NCI-H1436 treated with DMSO at 0.1 percent for 48 hours (cell line): ENCODE measurements around the gene MMD.
A peak's percentile ranks its signal among the peaks of the same experiment; 100 is the strongest.
"Not testable (repeated sequence)": the region's sequence is repeated elsewhere in the genome, so short reads cannot be mapped to it uniquely, and the experiment has no call there.

Experiments
- DNase-seq: peaks from one replicate; lab custom pipeline; 2025; lab: John Stamatoyannopoulos, UW

MMD gene

DNA sequence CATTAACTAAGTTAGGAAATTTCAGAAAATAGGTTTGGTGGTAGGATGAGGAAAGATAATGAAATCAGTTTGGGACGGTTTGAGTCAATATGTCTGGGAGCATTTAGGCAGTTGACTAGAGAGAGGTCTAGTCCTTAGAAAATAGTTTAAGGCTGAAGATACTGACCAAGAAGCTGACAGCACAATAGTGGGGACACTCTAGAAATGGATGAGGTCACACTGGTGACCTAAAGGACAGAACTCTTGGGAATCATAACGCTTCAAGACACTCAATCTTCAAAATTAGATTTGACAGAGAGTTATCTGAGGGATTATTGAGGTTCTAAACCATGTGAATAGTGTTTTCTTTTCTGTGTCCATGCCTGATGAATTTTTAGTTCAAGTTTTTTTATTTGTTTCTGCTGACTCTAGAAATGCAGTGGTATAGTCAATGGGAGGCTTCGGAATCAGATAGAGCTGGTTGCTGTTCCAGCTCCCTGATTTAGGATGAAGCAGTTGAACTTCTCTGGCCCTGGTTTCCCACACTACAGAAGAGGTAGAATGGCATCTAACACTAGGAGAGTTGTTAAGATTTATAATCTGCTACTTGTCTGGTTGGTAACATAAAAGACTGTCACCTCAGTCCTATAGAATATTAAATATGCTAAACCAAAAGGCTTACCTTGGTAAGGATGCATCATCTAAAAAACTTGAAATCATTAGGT lies 29.7 kb downstream of the MMD start:
- DNase-seq: no peak

DNA sequence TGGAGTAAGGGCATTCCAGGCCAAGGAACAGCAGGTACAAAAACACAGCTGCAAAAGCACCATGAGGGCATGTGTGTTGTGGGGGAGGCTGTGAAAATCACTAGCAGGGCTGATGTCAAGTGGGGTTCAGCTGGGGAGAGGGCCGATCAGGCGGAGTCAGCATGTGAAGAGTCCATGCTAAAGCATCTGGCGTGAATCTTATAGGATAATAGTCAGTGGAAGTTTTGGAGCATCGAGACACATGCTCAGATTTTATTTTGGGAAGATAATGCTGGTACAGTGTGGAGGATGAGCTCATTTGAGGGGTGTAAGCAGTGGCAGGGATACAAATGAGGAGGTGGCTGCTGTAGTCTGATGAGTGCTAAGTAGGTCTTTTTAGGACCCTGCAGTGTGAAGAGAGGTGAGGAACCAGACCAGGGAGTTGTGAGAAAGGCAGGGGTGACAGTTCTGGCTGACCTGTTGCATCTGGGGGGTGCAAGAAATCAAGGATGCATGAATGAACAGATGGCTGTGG lies 30.3 kb downstream of the MMD start:
- no peak for DNase-seq

DNA sequence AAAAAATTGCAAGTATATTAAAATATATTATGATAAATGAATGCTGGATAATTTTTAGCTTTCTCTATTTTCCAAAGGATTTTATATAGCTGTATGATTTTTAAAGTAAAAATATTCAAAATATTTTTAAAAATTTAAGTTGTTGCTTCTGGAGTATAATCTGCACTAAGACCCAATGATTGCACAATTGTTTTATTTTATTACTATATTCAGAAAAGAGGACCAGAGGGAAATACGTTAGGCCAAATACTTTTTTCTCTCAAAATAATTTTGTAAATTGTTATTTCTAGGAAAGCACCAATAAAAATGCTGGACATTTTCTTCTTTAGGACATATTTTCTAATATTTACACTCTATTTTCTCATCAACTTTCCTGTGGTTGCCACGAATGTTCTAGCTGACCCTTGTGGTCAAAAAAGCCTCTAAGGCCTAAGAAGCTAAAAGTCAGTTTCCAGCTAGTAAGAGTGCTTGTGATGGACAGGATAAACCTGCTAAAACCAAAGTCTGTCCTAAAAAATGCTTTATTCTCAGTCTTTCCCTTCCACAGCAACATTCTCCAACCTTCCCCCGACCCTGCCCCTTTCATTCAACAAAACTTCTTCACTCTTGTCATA lies 31.2 kb downstream of the MMD start:
- DNase-seq: no peak

DNA sequence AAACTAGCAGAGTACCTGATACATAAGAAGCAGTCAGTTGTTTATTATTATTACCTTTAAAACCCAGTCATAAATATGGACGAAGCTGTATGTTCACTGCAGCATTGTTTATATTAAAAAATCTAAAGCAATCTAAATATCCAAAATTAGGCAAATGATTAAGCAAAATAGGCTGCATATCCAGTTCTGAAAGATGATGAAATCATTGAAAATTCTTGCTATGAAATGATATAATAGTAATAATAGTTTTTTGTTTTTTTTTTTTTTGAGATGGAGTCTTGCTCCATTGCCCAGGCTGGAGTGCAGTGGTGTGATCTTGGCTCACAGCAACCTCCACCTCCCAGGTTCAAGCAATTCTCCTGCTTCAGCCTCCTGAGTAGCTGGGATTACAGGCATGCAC lies 31.9 kb downstream of the MMD start:
- not testable (repeated sequence) for DNase-seq

DNA sequence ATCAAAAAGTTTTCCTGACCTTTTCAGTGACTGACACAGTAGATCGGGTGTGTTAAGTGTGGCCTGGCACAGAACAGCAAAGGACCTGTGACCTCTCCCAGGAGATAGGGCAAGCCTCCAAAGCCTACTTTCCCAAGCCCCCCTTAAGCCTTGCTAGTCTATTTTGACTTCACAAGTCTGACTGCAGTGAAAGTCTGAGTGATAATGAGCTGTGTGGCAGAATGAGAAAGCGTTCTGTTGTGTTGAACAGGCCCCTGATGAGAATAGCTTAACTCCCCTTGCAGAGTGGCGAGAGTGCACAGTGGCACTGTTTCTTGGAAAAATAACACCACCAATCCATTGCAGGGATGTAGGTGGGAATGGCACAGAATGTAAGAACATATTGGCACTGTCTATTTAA lies 32.8 kb downstream of the MMD start:
- DNase-seq: no peak

DNA sequence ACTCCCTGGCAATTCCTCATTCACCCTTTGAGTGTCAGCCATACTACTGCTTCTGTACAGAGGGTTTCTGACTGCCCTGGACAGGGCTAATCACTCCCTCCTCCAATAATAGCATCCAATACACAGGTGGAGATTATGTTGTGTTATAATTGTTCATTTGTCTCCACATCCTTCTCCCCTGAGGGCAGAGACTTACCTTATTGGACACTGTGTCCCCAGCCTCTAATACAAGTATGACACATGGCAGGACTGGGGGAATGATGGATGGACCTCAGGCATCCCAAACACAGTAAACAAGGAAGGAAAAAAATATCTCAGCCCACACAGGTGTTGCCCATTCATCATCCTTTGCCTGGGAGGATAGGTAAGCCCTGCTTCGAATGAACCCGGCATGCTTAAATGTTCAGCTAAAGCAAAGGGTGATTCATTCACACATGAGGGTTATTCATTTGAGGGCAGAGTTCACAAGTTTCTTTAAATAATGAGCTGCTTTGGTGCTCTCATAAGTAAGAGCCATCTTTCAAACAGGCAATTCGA lies 34.8 kb downstream of the MMD start:
- no peak for DNase-seq

DNA sequence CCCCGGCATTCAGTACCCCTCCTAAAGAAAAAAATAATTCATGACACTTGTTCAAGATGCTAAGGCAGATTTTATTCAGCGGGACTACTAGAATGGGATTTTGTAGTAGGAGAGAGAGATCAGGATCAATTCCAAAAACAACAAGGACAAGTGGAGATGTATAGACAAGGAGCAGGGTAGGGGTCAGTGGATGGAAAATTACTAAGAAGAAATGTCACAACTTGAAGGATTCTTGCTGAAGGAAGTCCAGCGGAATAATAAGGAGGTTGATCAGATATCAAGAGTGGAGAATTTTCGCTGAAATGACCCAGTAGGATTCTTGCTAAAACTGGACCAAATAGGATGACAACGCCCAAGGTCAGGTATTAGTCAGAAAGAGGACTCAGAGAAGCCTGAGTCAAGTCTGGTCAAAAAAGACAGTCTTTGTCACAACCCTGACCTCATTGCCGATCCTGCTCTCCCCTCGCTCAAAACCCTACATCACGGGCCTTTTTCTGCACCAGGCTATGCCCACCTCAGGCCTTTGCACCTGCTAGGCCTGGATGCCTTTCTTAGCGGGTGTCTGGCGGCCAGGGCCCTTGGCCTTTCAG lies 36.9 kb downstream of the MMD start:
- no peak for DNase-seq

DNA sequence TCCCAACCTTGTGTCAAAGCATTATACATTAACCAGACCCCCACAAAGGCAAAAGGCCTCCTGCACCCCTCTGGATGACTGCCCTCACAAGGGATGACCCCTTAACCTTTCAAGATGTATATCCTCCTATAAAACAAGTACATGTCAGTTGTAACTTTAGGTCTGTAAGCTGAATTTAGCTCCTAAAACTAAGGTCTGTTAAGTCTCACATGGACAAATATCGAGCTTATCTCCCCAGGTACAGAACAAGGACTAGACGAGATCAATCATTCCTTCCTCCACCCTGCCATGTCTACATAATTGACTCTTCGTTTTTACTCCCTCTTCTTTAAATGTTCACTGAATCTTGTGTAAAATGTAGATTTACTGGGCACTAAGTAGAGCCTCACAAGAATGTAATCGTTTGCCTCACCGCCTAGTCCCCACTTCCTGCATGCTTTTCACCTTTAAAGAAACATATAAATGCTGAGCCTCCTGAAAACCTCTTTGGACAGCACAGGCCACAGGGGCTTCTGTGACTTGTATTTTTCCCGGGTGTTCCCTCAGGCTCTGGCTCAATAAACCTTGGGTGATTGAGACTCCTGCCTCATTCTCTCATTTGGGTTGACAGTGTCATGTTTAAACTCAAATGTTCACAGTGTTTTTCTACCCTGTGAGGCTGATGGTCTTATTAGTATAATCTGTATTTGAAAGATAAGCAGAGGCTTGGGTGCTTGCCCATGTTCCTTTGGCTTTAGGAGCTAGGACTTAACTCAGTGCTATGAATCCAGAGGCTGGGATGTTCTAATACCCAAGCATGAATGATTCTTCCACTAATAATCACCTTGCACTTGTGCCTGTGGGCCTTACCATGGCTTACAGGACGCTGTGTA lies 37.6 kb downstream of the MMD start:
- no peak for DNase-seq

DNA sequence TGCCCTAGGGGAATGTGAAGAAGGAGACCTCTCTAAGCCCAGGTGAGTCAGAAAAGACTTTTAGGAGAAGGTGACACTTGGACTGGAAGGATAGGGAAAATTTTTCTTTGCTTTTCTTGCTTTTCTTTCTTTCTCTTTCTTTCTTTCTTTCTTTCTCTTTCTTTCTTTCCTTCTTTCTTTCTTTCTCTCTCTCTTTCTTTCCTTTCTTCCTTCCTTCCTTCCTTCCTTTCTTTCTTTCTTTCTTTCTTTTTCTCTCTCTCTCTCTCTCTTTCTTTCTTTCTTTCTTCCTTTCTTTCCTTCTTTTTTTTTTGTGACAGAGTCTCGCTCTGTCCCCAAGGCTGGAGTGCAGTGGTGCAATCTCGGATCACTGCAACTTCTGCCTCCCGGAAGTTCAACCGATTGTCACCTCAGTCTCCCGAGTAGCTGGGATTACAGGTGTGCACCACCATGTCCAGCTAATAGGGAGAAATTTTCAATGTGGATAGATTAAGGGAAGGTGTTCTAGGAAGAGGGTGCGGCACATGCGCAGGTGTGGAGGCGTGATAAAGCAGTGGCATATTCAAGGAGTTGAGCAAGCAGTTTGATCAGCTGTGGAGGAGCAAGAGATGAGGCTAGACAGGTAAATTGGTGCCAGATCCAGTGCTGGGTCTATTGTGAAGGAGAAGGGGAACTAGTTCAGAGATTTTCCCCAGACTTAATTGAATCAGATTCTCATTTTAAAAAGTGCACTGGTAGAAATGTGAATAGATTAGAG lies 40.4 kb downstream of the MMD start:
- DNase-seq: no peak

DNA sequence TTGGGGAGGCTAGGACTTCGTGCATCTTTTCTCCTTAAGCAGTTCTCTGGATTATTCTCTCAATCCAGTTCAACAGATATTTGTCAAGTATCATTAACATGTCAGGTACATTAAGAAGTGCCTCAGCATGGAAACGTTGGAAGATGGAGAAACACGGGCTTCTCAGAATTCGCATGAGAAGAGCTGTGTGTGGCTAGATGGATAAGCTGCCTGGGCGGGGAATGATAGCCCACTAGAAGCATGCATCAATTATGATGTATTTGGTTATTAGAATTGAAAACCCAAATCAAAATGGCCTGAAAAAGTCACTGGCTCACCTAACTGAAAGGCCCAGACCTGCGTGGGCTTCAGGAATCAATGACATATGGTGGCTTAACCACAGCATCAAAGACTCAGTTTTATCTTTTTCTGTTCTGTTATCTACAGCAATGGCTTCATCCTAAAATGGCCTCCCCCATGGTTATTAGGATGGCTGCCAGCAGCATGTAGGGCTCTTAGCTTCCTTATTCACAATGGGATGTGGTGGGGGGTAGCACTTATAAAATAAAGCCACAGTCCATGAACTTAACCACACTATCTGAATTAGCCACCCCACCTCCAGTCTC lies 43.9 kb downstream of the MMD start:
- DNase-seq: no peak

DNA sequence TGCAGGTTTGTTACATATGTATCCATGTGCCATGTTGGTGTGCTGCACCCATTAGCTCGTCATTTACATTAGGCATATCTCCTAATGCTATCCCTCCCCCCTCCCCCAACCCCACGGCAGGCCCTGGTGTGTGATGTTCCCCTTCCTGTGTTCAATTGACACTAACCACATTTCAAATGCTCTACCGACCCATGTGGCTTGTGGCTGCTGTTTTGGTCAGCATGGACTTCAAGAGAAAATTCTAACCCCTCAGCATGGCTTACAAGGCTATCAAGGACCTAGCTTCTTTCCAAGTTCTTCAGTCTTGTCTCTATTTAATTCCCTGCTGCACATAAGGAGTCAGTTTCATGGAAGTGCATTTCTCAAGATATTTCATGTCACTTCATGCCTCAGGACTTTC lies 52.9 kb downstream of the MMD start:
- DNase-seq: no peak

DNA sequence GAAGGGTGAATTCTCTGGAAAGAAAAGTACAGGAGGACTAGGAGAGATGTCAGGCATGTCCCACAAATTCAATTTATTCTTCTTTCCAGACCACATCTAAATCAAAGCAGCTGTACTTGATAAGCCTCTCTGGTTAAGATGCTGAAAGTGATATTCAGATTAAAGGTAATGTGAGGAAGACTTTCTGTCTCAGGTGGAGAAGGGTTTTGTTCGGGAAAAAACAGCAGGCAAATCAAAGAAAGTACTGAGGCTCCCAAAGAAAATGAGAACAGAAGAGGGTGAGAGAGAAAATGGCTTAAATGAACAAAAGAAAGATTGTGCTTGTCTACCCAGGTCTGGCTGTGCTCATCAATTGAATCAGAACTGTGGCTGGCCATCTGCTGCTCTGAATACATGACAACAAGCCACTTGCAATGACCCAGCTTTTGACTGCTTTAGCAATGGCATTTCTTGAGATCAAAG lies 55.6 kb downstream of the MMD start:
- DNase-seq: no peak

DNA sequence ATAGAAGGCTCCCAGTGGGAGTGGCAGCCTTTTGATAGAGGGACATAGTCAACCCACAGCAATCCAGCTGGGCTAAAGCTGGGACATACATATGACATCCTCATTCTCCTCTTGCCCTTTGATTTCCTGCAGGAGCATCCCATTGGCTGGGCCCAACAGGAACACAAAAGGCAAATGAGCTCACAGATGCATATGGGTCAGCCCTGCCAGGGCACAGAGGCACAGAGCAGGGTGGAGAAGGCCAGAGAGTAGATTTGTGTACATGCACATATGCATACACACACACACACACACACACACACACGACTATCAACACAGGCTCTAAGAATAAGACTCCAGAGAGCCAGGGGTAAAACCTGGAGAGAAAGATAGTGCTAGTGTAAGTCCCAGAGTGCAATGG lies 58.6 kb downstream of the MMD start:
- no peak for DNase-seq

DNA sequence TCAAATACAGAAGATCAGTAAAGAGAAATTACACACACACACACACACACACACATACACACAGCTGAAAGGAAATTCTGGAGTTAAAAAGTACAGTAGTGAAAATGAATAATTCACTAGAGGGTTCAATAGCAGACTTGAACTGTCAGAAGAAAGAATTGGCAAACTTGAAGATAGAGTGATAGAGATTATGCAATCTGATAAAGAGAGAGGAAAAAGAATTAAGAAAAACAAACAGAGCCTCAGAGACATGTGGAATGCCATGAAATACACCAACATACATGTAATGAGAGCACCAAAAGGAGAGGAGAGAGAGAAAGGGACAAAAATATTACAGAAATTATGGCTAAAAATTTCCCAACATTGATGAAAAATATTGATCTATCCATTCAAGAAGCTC lies 60.7 kb downstream of the MMD start:
- no peak for DNase-seq

DNA sequence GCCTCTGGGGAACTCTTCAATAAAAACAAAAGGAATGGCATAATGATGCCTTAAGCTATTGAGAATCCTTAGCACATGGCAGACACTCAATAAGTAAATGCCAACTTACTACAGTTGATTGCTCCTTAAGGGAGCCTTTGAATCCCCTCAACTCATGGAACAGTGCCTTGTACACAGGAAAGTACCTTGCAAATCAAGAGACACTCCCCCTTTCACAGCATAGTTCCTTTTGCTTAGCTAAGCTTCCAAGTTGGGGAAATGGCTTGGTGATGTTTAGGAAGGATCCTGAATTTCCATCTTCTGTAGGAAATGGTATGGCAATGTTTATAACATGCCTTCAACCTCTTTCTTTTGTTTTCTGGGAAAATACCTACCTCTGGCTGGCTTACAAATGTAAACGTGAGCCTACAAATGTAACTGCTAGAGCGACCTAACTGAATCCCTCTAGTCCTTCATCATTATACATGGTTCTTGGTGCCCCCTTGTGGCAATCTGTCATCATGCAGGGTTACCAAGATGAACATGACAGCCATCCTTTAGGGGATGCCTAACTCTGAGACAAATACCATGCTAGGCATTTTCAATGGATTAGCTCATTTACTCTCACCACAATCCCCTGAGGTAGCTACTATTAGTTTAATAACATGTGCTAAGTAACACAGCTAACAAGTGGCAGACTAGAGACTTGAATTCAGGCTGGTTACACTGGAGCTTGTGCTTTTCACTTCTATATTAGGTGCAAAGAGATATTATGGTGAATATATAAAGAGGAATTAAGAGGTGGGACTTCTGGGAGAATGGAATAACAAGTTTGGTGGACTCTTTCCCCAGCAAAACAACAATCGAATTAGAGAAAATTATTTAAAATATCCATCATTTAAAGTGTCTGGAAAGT lies 65.0 kb downstream of the MMD start:
- peak; percentile 30 for DNase-seq

DNA sequence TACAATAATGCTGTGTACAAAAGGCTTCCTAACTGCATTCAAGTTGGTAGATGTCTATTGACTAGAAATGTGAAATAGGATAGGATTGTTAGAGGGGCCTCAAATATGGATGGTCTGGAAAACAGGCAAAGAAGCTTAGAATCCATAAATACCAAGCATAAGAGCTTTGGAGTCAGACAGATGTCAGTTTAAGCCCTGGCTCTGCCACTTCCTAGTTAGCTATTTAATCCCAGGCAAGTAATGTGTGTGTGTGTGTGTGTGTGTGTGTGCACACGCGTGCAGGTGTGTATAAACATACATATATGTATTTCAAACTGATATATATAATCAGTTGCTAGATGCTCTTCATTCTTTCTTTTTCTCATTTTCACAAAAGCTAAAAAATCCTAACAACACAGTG lies 66.7 kb downstream of the MMD start:
- no peak for DNase-seq

DNA sequence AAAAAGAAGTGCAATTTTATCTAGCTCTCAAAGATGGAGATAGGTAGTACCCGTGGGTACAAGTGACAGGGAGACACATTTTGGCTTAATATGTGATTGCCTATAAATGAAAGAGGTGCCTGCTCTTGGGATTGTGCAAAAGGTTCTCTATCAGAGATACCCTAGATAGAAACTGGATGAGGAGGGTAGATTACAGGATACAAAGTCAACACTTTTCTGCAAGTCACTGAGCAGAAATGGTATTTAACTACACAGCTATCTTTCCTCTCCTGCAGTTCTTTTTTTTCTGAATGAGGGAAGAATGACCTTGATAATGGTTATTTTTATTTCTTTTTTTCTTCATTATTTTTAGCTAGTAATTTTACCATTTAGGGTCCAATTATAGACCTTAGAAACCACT lies 67.6 kb downstream of the MMD start:
- no peak for DNase-seq

DNA sequence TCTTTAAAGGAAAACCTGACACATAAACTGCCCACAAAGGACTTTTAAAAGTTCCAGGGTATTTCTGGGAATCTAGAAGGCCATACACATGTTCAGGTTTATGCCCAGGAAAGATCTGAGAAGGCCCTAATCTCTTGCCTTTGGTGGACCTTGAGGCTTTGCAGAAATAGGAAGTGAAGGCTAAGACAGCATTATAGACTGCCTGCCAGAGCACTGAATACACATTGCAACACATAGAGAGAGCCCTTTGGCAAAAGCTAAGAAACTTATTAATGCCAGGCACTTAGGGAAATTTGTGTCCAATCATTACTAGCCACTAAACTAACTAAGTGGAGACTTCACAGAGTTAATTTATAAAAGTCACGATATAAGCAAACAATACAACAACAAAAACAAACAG lies 70.4 kb downstream of the MMD start:
- no peak for DNase-seq

DNA sequence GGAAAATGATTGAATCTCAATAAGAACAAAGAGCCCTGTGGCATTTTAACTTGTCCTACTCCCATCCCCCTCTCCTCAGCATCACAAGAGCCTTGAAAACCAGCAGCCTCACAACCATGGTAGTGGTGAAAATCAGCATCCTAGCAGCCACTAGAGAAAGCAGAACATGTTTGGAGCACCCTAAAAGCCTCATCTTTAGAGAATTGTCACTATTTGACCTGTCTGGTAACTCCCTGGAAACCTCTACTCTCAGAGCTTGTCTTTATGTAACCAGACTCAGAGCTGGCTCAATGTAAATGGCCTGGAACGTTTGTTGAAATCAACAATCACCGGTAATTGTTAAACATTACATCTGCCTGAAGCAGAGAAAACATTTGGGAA lies 70.8 kb downstream of the MMD start:
- DNase-seq: no peak

DNA sequence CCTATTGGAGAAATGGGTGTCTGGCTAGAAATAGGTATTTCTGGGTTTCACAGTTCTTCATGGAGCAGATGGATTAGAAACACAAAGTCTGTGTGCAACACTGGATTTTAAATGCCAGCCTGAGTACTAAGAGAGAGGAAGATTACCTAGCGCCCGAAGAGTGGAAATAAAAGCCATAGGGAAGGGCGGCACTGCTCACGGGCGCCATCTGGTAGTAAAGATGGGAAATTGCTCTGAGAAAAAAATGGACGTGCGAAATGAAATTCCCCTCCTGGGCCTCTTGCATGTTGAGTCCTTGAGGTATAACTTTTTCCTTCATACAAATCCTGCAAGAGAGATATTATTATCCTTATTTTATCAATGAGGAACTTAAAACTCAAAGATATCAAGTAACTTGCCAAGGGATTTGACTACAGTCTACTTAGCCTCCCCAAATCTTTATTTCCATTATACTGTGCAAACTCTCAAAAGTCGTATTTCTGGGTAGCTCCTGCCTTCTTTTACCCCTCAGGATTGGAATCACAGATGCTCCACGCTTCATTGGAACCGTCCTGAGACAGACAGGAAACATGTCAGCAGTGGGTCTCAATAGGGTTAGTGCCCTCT lies 72.8 kb downstream of the MMD start:
- no peak for DNase-seq
